ENCODE measurements around the gene OPALIN.

The OPALIN gene

DNA sequence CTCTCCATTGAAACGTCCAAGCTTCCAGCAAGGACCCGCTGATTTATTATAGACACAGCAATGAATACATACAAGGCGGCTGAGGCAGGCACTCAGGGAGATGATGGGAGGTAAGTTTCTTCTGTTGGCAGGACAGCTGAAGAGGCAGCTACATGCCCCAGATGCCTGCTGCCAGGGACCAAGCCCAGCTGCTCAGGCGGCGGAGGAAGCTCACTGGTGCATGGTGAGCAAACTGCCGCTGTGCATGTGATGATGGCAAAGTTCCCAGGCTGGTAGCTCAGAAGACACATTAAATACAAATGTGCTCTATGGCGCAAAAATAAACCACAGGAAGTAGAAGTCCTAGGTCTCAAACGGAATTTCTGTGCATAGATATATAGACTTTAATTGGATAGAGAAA lies 52.3 kb downstream of the OPALIN start:
- Histone ChIP-seq H3K4me3 (ENCODE audit: low read length in 2 of 2) (no peak overlapping the region), H3K9me3 (ENCODE audit: control insufficient read depth in 2 of 2, low read length in 2 of 2) (no peaks in the 10 kb centered on the region), H3K27ac (ENCODE audit: low read depth in 2 of 2, low read length in 2 of 2) (no peak overlapping the region), H3K9ac (ENCODE audit: low read depth in 1 of 2, low read length in 2 of 2) (no peak overlapping the region), H3K4me1 (ENCODE audit: control insufficient read depth in 2 of 2, insufficient read depth in 2 of 2, low read length in 2 of 2) (peaks cover 3 to 7% of the 10 kb centered on the region in 2 donors), H3K36me3 (ENCODE audit: control insufficient read depth in 2 of 2, insufficient read depth in 2 of 2, low read length in 2 of 2) (no peaks in the 10 kb centered on the region), H3K27me3 (ENCODE audit: control insufficient read depth in 2 of 2, insufficient read depth in 2 of 2, low read length in 2 of 2) (peaks cover 0 to 4% of the 10 kb centered on the region in 2 donors)

DNA sequence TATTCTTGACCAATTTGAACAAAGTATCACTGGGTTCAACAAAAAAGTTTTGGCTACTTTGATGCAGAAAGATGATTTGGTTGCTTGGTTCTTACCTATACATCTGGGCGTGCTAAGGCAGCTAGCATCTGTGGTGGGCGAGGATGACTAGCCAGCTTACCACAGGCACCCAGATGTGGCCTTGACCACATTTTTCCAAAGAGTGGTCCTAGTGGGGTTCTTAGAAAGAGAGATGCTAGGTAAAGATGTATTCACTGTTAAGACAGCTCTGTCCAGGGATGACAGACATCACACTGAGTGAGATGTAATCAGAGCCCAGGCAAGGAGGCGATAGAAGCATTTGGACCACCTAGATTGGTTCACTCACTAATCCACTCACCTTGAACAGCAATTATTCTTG lies 53.8 kb downstream of the OPALIN start:
- Histone ChIP-seq H3K27me3 (ENCODE audit: control insufficient read depth in 2 of 2, insufficient read depth in 2 of 2, low read length in 2 of 2) (peaks cover 0 to 4% of the 10 kb centered on the region in 2 donors), H3K9me3 (ENCODE audit: control insufficient read depth in 2 of 2, low read length in 2 of 2) (no peaks in the 10 kb centered on the region), H3K4me1 (ENCODE audit: control insufficient read depth in 2 of 2, insufficient read depth in 2 of 2, low read length in 2 of 2) (peaks cover 0 to 6% of the 10 kb centered on the region in 2 donors), H3K4me3 (ENCODE audit: low read length in 2 of 2) (no peak overlapping the region), H3K36me3 (ENCODE audit: control insufficient read depth in 2 of 2, insufficient read depth in 2 of 2, low read length in 2 of 2) (no peaks in the 10 kb centered on the region), H3K9ac (ENCODE audit: low read depth in 1 of 2, low read length in 2 of 2) (no peak overlapping the region), H3K27ac (ENCODE audit: low read depth in 2 of 2, low read length in 2 of 2) (no peak overlapping the region)

DNA sequence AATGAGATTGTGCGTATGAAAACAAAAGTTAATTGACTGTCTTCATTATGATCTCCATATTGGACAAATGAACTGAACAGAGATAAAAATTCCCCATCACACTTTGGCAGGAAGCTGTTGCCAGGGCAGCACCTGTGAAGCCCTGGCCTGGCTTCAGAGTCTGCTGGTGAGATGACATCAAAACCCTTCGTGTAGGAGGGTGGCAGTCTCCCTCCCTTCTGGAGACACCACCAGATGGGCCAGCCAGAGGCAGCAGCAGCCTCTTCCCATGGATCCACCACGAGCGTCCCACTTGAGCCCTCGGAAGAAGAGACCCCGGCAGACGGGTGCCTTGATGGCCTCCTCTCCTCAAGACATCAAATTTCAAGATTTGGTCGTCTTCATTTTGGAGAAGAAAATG lies 54.6 kb downstream of the OPALIN start, which contains the start of gene DNTT:
TSS of gene DNTT (plus strand) at position 205 of the 400 bp plus-strand sequence. CDS start at position 269, 64 bp downstream.
- Histone ChIP-seq H3K4me3 (ENCODE audit: low read length in 2 of 2) (no peak within 1 kb of the TSS), H3K9ac (ENCODE audit: low read depth in 1 of 2, low read length in 2 of 2) (no peak within 1 kb of the TSS), H3K4me1 (ENCODE audit: control insufficient read depth in 2 of 2, insufficient read depth in 2 of 2, low read length in 2 of 2) (no peaks in the 10 kb centered on the region), H3K27me3 (ENCODE audit: control insufficient read depth in 2 of 2, insufficient read depth in 2 of 2, low read length in 2 of 2) (peaks cover 0 to 4% of the 10 kb centered on the region in 2 donors), H3K9me3 (ENCODE audit: control insufficient read depth in 2 of 2, low read length in 2 of 2) (no peaks in the 10 kb centered on the region), H3K36me3 (ENCODE audit: control insufficient read depth in 2 of 2, insufficient read depth in 2 of 2, low read length in 2 of 2) (no peaks in the 10 kb centered on the region), H3K27ac (ENCODE audit: low read depth in 2 of 2, low read length in 2 of 2) (no peak within 1 kb of the TSS)

DNA sequence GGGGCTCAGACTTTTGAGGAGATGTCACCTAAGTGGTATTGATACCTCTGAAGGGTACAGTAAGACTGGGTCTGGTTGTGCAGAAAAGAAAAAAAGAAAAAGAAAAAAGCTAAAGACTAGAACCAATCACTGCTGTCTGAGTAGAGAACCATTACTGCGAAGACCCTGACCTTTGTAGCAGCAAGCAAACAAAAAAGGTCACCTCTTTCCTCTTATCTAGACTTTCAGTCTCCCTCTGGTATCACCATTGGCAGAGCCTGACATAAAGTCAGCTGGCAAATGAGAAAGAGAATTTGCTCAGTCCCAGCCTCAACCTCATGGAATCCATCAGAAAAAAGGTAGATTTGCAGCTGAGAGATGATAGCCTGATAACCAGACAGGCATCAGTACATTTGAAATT lies 57.2 kb downstream of the OPALIN start:
- Histone ChIP-seq H3K36me3 (ENCODE audit: control insufficient read depth in 2 of 2, insufficient read depth in 2 of 2, low read length in 2 of 2) (no peaks in the 10 kb centered on the region), H3K27ac (ENCODE audit: low read depth in 2 of 2, low read length in 2 of 2) (no peak overlapping the region), H3K9me3 (ENCODE audit: control insufficient read depth in 2 of 2, low read length in 2 of 2) (no peaks in the 10 kb centered on the region), H3K4me3 (ENCODE audit: low read length in 2 of 2) (no peak overlapping the region), H3K9ac (ENCODE audit: low read depth in 1 of 2, low read length in 2 of 2) (no peak overlapping the region), H3K4me1 (ENCODE audit: control insufficient read depth in 2 of 2, insufficient read depth in 2 of 2, low read length in 2 of 2) (no peaks in the 10 kb centered on the region), H3K27me3 (ENCODE audit: control insufficient read depth in 2 of 2, insufficient read depth in 2 of 2, low read length in 2 of 2) (peaks cover 0 to 4% of the 10 kb centered on the region in 2 donors)

DNA sequence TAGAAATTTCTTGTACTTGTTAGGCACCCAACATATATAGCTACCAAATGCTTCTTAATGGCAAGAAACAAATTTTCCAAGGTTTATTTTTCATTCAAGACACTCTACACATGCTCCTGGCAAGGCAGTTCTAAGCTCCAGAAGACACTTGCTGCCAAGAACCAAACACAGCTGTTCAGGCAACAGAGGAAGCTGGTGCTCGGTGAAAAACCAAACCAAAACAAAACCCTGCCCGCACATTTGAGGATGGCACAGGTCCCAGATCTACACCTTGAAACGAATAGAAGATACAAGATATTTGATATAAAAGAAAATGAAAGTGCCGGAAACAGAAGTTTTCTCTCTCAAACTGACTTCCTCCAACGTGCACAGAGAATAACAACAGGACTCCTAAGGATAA lies 59.4 kb downstream of the OPALIN start:
- Histone ChIP-seq H3K36me3 (ENCODE audit: control insufficient read depth in 2 of 2, insufficient read depth in 2 of 2, low read length in 2 of 2) (no peaks in the 10 kb centered on the region), H3K9me3 (ENCODE audit: control insufficient read depth in 2 of 2, low read length in 2 of 2) (no peaks in the 10 kb centered on the region), H3K27me3 (ENCODE audit: control insufficient read depth in 2 of 2, insufficient read depth in 2 of 2, low read length in 2 of 2) (peaks cover 0 to 4% of the 10 kb centered on the region in 2 donors), H3K9ac (ENCODE audit: low read depth in 1 of 2, low read length in 2 of 2) (no peak overlapping the region), H3K4me1 (ENCODE audit: control insufficient read depth in 2 of 2, insufficient read depth in 2 of 2, low read length in 2 of 2) (no peaks in the 10 kb centered on the region), H3K4me3 (ENCODE audit: low read length in 2 of 2) (no peak overlapping the region), H3K27ac (ENCODE audit: low read depth in 2 of 2, low read length in 2 of 2) (no peak overlapping the region)

DNA sequence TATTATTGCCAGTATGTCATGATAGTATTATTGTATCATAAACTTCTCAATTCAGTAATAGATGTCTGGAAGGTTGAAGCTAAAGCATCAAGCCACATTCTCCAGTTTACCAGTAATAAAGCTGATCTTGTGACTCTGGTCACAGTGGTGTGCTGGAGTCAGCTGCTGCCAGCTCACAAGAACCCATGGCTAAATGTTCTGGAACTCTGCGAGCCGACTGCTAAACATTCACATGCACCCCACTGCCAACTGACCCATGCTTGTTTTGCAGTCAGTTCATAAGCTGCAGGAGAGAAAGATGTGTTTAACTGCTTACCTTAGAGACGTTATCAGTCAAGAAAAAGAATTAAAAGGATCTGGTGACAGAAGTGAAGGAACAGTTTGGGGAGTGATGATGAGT lies 60.4 kb downstream of the OPALIN start:
- Histone ChIP-seq H3K4me1 (ENCODE audit: control insufficient read depth in 2 of 2, insufficient read depth in 2 of 2, low read length in 2 of 2) (no peaks in the 10 kb centered on the region), H3K36me3 (ENCODE audit: control insufficient read depth in 2 of 2, insufficient read depth in 2 of 2, low read length in 2 of 2) (no peaks in the 10 kb centered on the region), H3K9ac (ENCODE audit: low read depth in 1 of 2, low read length in 2 of 2) (no peak overlapping the region), H3K9me3 (ENCODE audit: control insufficient read depth in 2 of 2, low read length in 2 of 2) (no peaks in the 10 kb centered on the region), H3K4me3 (ENCODE audit: low read length in 2 of 2) (no peak overlapping the region), H3K27ac (ENCODE audit: low read depth in 2 of 2, low read length in 2 of 2) (no peak overlapping the region), H3K27me3 (ENCODE audit: control insufficient read depth in 2 of 2, insufficient read depth in 2 of 2, low read length in 2 of 2) (peaks cover 0 to 4% of the 10 kb centered on the region in 2 donors)

DNA sequence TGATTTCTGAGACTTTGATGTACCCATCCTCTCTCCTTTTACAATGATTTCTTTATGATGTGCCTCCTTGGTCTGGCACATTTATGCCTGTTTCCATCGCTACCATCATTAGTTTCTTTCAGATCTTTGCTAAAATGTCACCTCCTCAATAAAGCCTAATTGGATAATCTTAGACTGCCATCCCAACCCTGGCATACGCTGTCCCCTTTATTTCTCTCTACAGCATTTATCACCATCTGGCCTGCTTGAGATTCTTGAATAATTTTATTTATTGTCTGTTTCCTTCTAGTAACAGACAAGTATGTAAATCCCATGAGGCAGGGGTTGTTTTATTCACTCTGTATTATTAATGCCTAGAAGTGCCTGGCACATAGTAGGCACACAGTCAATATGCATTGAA lies 61.3 kb downstream of the OPALIN start:
- H3K36me3 ChIP-seq (ENCODE audit: control insufficient read depth in 2 of 2, insufficient read depth in 2 of 2, low read length in 2 of 2) = no peaks in the 10 kb centered on the region
- no peaks in the 10 kb centered on the region for H3K4me1 ChIP-seq (ENCODE audit: control insufficient read depth in 2 of 2, insufficient read depth in 2 of 2, low read length in 2 of 2)
- no peak overlapping the region for H3K4me3 ChIP-seq (ENCODE audit: low read length in 2 of 2)
- H3K9me3 ChIP-seq (ENCODE audit: control insufficient read depth in 2 of 2, low read length in 2 of 2) = no peaks in the 10 kb centered on the region
- no peak overlapping the region for H3K9ac ChIP-seq (ENCODE audit: low read depth in 1 of 2, low read length in 2 of 2)
- peaks cover 0 to 4% of the 10 kb centered on the region in 2 donors for H3K27me3 ChIP-seq (ENCODE audit: control insufficient read depth in 2 of 2, insufficient read depth in 2 of 2, low read length in 2 of 2)
- H3K27ac ChIP-seq (ENCODE audit: low read depth in 2 of 2, low read length in 2 of 2) = no peak overlapping the region

DNA sequence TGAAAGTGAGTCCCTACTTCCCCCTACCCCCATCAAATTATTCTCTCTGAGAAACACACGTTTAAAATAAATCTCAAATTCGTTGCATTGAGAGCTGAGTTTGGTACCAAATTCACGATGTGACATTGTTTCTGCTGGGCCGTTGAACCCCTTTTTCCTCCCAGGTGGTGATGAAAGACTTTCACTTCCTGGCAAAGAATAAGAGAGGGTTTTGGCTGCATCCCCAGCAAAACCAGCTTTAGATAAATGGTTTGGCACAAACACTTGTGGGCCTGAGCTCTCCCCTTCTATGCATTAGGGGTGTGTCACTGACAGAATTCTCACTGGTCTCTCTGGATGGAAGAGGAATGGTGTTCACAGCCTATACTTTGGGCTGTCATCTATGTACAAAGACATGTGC lies 63.3 kb downstream of the OPALIN start:
- no peaks in the 10 kb centered on the region for H3K36me3 ChIP-seq (ENCODE audit: control insufficient read depth in 2 of 2, insufficient read depth in 2 of 2, low read length in 2 of 2)
- H3K27me3 ChIP-seq (ENCODE audit: control insufficient read depth in 2 of 2, insufficient read depth in 2 of 2, low read length in 2 of 2) = no peaks in the 10 kb centered on the region
- H3K9me3 ChIP-seq (ENCODE audit: control insufficient read depth in 2 of 2, low read length in 2 of 2) = no peaks in the 10 kb centered on the region
- no peak overlapping the region for H3K4me3 ChIP-seq (ENCODE audit: low read length in 2 of 2)
- H3K9ac ChIP-seq (ENCODE audit: low read depth in 1 of 2, low read length in 2 of 2) = no peak overlapping the region
- no peaks in the 10 kb centered on the region for H3K4me1 ChIP-seq (ENCODE audit: control insufficient read depth in 2 of 2, insufficient read depth in 2 of 2, low read length in 2 of 2)
- H3K27ac ChIP-seq (ENCODE audit: low read depth in 2 of 2, low read length in 2 of 2) = no peak overlapping the region
